ENCODE results near the gene DECR2.
"Not testable (repeated sequence)": the region's sequence is repeated elsewhere in the genome, so short reads cannot be mapped to it uniquely, and the experiment has no call there.

The DECR2 gene

GRCh38 chr16:383326-384051 is 18.2 kb upstream of the DECR2 start:
- Histone ChIP-seq H3K36me3 (ENCODE audit: control insufficient read depth, insufficient read depth, low read length) (no peaks in the 10 kb centered on the region), H3K9ac (no peak overlapping the region), H3K4me1 (peaks cover 18% of the 10 kb centered on the region)

GRCh38 chr16:386641-387156 is 15.0 kb upstream of the DECR2 start:
- Histone ChIP-seq H3K4me2 (ENCODE audit: low read length) (peak overlapping the region; percentile 42), H3K36me3 (ENCODE audit: control insufficient read depth, insufficient read depth, low read length) (no peaks in the 10 kb centered on the region), H3K79me2 (no peaks in the 10 kb centered on the region), H2AFZ (peak overlapping the region; percentile 71), H3K4me1 (peaks cover 11% of the 10 kb centered on the region), H3K27me3 (ENCODE audit: control insufficient read depth, insufficient read depth, low read length) (no peaks in the 10 kb centered on the region), H3K9ac (no peak overlapping the region), H3K4me3 (ENCODE audit: low read depth, low read length) (peak overlapping the region; percentile 16), H3K27ac (peak overlapping the region; percentile 18), H3K9me3 (ENCODE audit: control insufficient read depth, low read length) (no peaks in the 10 kb centered on the region)
- peak; percentile 10 for TF ChIP-seq CTCF (IDR thresholded peaks at IDR 0.05)

More at GRCh38 chr16:383326-384051, 18.2 kb upstream of the DECR2 start:
- Histone ChIP-seq H3K27me3 (ENCODE audit: control insufficient read depth, insufficient read depth, low read length) (no peaks in the 10 kb centered on the region), H3K27ac (peak overlapping the region; percentile 71), H3K9me3 (ENCODE audit: control insufficient read depth, low read length) (no peaks in the 10 kb centered on the region), H3K79me2 (peaks cover 5% of the 10 kb centered on the region), H3K4me3 (ENCODE audit: low read depth, low read length) (peak overlapping the region; percentile 83), H3K4me2 (ENCODE audit: low read length) (peak overlapping the region; percentile 77), H2AFZ (peak overlapping the region; percentile 53)
- no peak for TF ChIP-seq CTCF (IDR thresholded peaks at IDR 0.05)

GRCh38 chr16:387761-388666 is 13.7 kb upstream of the DECR2 start:
- H3K36me3 ChIP-seq (ENCODE audit: control insufficient read depth, insufficient read depth, low read length); H3K79me2 ChIP-seq; H3K27me3 ChIP-seq (ENCODE audit: control insufficient read depth, insufficient read depth, low read length); H3K9ac ChIP-seq; H3K4me2 ChIP-seq (ENCODE audit: low read length); H3K4me1 ChIP-seq; H3K4me3 ChIP-seq (ENCODE audit: low read depth, low read length); H3K9me3 ChIP-seq (ENCODE audit: control insufficient read depth, low read length): not testable (repeated sequence)
- Histone ChIP-seq H3K27ac (peak overlapping the region; percentile 32), H2AFZ (peak overlapping the region; percentile 42)

- Histone ChIP-seq H3K9me3 (ENCODE audit: control insufficient read depth, low read length) (no peaks in the 10 kb centered on the region), H2AFZ (no peak overlapping the region), H3K4me2 (ENCODE audit: low read length) (no peak overlapping the region), H3K36me3 (ENCODE audit: control insufficient read depth, insufficient read depth, low read length) (no peaks in the 10 kb centered on the region), H3K4me3 (ENCODE audit: low read depth, low read length) (no peak overlapping the region), H3K27ac (no peak overlapping the region), H3K79me2 (no peaks in the 10 kb centered on the region), H3K9ac (no peak overlapping the region), H3K27me3 (ENCODE audit: control insufficient read depth, insufficient read depth, low read length) (no peaks in the 10 kb centered on the region), H3K4me1 (no peaks in the 10 kb centered on the region)
- TF ChIP-seq CTCF (IDR thresholded peaks at IDR 0.05): no peak
Measured at GRCh38 chr16:389352-389751, 12.3 kb upstream of the DECR2 start.

- H3K79me2 ChIP-seq: no peaks in the 10 kb centered on the region
- H3K27ac ChIP-seq: no peak overlapping the region
- no peak overlapping the region for H3K4me2 ChIP-seq (ENCODE audit: low read length)
- H3K4me3 ChIP-seq (ENCODE audit: low read depth, low read length): no peak overlapping the region
- H3K36me3 ChIP-seq (ENCODE audit: control insufficient read depth, insufficient read depth, low read length): no peaks in the 10 kb centered on the region
- H3K27me3 ChIP-seq (ENCODE audit: control insufficient read depth, insufficient read depth, low read length): no peaks in the 10 kb centered on the region
- H3K9me3 ChIP-seq (ENCODE audit: control insufficient read depth, low read length): no peaks in the 10 kb centered on the region
- no peak overlapping the region for H3K9ac ChIP-seq
- H3K4me1 ChIP-seq: peaks cover 7% of the 10 kb centered on the region
- peak; percentile 42 for TF ChIP-seq CTCF (IDR thresholded peaks at IDR 0.05)
- H2AFZ ChIP-seq: no peak overlapping the region
Measured at GRCh38 chr16:391885-392335, 9.8 kb upstream of the DECR2 start.
